ENCODE results near the gene RAB8A.

The RAB8A gene

GRCh38 chr19:16142032-16142580, 30.4 kb downstream of the RAB8A start:
- no peak for DNase-seq (ENCODE audit: low read depth, low spot score)

- peak; percentile 35 for DNase-seq (ENCODE audit: low read depth, low spot score)
Measured at GRCh38 chr19:16143399-16144215, 31.9 kb downstream of the RAB8A start, which contains the start of gene HSH2D. Gene HSH2D, plus strand, starts transcription at chr19:16143685. Its CDS starts 5,066 bp downstream, at chr19:16148751.

GRCh38 chr19:16144216-16144581, 32.5 kb downstream of the RAB8A start:
- no peak for DNase-seq (ENCODE audit: low read depth, low spot score)

GRCh38 chr19:16146112-16146511, 34.4 kb downstream of the RAB8A start:
- no peak for DNase-seq (ENCODE audit: low read depth, low spot score)

- DNase-seq (ENCODE audit: low read depth, low spot score): no peak
Measured at GRCh38 chr19:16148443-16149229, 36.9 kb downstream of the RAB8A start.

GRCh38 chr19:16153582-16154336, 42.1 kb downstream of the RAB8A start:
- no peak for DNase-seq (ENCODE audit: low read depth, low spot score)

GRCh38 chr19:16154557-16154956, 42.9 kb downstream of the RAB8A start:
- DNase-seq (ENCODE audit: low read depth, low spot score): no peak

- no peak for DNase-seq (ENCODE audit: low read depth, low spot score)
Measured at GRCh38 chr19:16155128-16155527, 43.4 kb downstream of the RAB8A start.

GRCh38 chr19:16156904-16157303, 45.2 kb downstream of the RAB8A start:
- no peak for DNase-seq (ENCODE audit: low read depth, low spot score)

GRCh38 chr19:16157601-16158000, 45.9 kb downstream of the RAB8A start:
- DNase-seq (ENCODE audit: low read depth, low spot score): no peak

- DNase-seq (ENCODE audit: low read depth, low spot score): no peak
Measured at GRCh38 chr19:16159655-16160054, 48.0 kb downstream of the RAB8A start.

GRCh38 chr19:16160445-16160942, 48.8 kb downstream of the RAB8A start:
- DNase-seq (ENCODE audit: low read depth, low spot score): no peak

- no peak for DNase-seq (ENCODE audit: low read depth, low spot score)
Measured at GRCh38 chr19:16160943-16161560, 49.4 kb downstream of the RAB8A start.

GRCh38 chr19:16161840-16162239, 50.2 kb downstream of the RAB8A start:
- DNase-seq (ENCODE audit: low read depth, low spot score): no peak

- no peak for DNase-seq (ENCODE audit: low read depth, low spot score)
Measured at GRCh38 chr19:16164222-16164890, 52.7 kb downstream of the RAB8A start.

- DNase-seq (ENCODE audit: low read depth, low spot score): no peak
Measured at GRCh38 chr19:16166417-16166816, 54.7 kb downstream of the RAB8A start.

- DNase-seq (ENCODE audit: low read depth, low spot score): no peak
Measured at GRCh38 chr19:16167055-16167454, 55.4 kb downstream of the RAB8A start.

- no peak for DNase-seq (ENCODE audit: low read depth, low spot score)
Measured at GRCh38 chr19:16168465-16169081, 56.9 kb downstream of the RAB8A start.

GRCh38 chr19:16170134-16170533, 58.4 kb downstream of the RAB8A start:
- DNase-seq (ENCODE audit: low read depth, low spot score): no peak

GRCh38 chr19:16175954-16176353, 64.3 kb downstream of the RAB8A start:
- no peak for DNase-seq (ENCODE audit: low read depth, low spot score)
